HG03378 (cell line): ENCODE data around the gene PELI3.

Experiments used
- ATAC-seq: cut with Tn5 transposase; IDR thresholded peaks from one replicate; pipeline ENCODE4 v1.9.1; 2021; ENCODE audit warnings: mild to moderate bottlenecking, moderate library complexity; ENCODE audit not compliant: unreplicated experiment

PELI3 gene

DNA sequence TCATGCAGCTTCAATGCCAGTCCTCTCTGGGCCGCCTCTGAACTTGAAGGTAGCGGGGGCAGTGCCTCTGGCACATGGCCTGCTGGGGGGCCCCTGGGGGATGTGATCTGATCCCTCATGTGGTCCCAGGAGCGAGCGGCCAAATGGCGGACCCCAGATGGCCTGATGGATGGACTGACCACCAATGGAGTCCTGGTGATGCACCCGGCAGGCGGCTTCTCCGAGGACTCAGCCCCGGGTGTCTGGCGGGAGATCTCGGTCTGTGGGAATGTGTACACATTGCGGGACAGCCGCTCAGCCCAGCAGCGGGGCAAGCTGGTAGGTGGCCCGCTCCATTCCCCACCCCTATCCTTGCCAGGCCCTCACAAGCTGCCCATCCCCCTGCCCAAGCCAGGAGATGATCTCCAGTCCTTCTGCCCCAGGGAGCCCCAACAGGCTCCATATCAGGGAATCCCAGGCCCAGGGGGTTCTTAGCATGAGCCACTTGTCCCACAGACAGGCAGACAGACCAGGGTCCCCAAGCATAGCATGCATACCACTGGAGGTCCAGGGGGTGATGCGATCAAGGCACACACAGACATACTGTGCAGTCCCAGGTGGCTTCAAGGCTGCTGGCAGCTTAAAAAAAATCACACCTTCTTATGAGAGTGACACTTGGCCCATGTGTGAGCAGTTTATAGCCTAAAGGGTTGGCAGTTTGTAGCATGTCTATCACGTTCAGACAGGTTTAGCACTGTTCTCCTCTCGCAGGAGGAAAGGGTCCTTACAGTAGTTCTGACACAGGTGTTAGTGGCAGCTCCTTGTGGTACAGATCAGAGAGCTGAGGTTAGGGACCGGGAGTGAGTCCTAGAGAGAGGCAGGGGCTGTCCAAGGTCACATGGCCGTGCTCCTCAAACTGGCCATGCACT, 7.2 kb downstream of the PELI3 start:
- ATAC-seq: no peak

- ATAC-seq: no peak
Observed at GRCh38 chr11:66475349-66476172, 8.9 kb downstream of the PELI3 start.

DNA sequence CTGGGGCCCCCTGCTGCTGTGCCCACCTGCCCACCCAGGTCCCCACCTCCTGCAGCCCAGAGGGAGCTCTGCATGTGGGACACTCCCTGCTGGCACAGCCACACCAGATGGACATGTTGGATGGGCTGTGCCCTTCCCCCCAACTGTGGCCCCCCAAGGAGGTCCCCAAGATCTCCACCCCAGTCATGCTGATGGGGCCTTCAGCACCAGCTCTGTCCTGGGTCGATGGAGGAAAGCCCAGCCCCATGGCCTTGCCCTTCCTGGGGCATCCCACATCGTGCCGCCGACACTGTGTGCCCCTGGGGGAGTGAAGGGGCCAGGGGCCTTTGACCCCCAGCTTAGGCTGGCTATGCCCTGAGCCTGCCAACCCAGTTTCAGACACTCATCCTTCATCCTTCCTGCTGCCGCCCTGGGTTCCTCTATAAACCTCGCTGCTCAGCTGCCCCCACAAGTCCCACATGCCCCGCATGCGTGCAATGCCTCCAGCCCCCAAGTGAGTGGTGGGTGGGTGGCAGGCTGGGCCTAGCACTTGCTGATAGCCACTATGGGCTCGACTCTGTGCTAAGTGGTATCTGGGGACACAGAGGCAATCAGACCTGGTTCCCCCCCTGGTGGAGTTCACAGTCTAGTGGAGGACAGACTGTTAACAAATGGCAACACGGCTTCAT, 9.6 kb downstream of the PELI3 start:
- ATAC-seq: no peak

DNA sequence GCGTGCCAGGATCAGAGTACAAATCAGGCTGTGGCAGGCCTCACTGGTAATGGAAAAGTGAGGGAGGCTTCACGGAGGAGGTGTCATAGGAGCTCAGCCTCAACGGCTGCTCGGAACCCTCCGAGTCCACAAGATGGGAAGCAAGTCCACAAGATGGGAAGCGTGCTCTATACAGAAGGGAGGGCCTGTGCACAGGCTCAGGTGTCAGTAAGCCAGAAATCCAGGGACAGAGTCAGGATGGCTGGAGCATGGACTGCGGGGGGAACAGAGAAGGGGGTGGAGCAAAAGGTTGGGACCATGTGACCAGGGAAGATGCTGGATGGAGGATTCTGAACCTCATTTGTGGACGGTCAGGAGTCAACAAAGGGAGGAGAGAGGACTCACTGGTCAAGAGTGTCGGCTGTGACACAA, 10.1 kb downstream of the PELI3 start:
- ATAC-seq: no peak

- no peak for ATAC-seq
Observed at GRCh38 chr11:66477263-66478201, 10.8 kb downstream of the PELI3 start.

- no peak for ATAC-seq
Observed at GRCh38 chr11:66478729-66479393, 12.2 kb downstream of the PELI3 start.

- no peak for ATAC-seq
Observed at GRCh38 chr11:66479394-66480116, 12.8 kb downstream of the PELI3 start.

DNA sequence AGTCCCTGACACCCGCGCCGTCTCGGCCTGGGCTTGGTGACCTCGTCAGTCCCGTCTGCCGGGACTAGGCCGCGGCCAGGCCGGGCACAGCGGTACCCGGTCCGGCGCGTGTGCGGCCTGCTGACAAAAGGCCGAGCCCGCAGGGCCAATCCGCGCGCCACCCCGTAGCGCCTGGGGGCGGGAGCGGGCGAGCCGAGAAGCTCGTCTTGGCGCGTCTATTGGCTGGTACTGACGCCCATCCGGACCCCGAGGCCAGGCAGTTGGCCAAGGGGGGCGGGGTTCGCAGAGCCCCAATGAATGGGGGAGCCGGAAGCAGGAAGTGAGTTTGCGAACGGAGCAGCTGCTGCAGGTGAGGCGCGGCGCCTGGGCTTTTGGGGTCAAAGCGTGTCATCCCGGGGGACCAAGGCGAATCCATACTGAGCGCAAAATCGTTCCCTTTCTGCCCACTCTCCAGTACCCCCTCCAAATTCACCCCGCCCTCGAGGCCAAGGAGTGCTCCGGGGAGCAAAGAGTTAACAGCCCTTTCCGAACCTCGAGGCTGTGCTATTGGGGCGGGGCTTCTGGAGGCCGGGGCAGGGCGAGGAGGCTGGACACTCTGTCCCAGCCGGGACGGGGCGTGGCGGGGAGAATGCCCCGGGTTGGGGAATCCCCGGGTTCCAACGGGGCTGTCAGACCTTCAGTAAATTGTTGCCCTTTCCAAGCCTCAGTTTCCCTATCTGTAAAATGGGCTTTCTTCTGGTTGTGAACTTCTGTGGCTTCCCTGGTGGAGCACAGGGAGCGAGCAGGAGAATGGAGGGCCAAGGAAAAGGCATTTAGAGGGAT, 13.6 kb downstream of the PELI3 start, which contains the start of gene DPP3:
DPP3 (plus strand) TSS at position 318 of the 822 bp plus-strand sequence. CDS start 1,767 bp downstream, outside the sequence.
- peak; percentile 70 for ATAC-seq

DNA sequence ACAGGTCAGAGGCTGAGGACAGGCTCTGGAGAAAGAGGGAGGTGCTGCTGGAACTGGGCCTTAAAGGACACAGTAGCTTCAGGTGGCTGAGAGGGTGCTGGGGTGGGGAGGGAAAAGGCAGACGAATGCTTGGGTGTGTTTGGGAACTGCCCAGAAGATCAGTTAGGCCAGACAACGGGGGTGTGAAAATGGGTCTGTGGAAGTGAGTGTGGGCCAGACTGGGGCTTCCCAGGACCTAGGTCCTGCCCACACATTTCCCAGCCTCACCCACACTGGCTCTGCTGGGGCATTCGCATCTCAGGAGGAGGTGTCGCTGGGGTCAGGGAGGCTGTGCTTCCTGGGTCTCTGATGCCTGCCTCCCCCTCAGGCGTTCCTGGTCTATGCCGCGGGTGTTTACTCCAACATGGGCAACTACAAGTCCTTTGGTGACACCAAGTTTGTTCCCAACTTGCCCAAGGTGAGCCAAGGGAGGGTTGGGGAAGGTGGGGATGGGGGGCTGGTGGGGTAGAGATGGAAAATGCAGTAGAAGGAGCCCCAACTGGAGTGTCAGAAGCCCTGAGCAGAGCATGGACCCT, 18.2 kb downstream of the PELI3 start:
- no peak for ATAC-seq

GRCh38 chr11:66488957-66489356, 22.3 kb downstream of the PELI3 start:
- no peak for ATAC-seq

GRCh38 chr11:66489636-66490035, 22.9 kb downstream of the PELI3 start:
- no peak for ATAC-seq

DNA sequence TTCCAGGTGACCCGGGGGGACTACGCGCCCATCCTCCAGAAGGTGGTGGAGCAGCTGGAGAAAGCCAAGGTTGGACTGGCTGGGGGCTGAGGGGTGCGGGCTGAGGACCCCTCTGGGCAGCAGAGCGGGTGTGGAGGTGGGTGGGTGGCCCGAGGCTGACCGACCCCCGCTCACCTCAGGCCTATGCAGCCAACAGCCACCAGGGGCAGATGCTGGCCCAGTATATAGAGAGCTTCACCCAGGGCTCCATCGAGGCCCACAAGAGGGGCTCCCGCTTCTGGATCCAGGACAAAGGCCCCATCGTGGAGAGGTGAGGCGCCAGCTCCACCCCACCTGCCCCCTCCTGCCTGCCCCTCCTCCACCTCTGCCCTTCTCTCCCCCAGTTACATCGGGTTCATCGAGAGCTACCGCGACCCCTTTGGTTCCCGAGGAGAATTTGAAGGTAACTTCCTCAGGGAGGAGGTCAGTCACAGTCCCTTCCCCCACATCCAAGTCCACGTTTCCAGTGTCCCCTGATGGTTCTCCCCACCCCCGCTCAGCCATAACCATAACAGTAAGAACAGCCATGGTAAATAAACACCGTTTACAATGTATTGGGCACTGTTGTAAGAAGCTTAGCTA, 24.7 kb downstream of the PELI3 start:
- no peak for ATAC-seq

DNA sequence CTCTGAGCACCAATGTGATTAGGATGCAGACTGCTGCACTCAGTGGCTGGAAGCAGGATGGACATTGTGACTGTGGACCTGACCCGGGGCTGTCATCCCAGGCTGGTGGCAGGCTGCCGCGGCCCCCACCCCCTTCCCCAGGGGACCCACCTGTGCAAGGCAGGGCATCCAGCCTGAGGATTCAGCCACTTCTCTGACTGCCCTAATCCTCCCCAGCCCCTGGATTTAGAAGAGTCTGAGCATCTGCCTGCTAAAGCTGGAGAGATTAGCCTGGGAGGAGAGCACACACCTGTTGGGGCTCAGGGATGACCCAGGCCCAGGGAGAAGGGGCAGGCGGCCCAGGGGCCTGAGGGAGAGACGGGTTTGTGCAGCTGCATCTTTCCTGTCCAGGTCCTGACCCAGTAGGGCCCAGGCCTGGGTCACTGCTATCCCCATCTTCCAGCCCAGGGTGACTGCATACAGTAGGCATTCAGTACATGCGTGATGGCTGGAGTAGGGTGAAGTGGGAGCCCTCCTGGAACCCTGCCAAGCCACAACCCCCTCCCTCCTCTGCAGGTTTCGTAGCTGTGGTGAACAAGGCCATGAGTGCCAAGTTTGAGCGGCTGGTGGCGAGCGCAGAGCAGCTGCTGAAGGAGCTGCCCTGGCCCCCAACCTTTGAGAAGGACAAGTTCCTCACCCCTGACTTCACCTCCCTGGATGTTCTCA, 25.6 kb downstream of the PELI3 start:
- no peak for ATAC-seq

DNA sequence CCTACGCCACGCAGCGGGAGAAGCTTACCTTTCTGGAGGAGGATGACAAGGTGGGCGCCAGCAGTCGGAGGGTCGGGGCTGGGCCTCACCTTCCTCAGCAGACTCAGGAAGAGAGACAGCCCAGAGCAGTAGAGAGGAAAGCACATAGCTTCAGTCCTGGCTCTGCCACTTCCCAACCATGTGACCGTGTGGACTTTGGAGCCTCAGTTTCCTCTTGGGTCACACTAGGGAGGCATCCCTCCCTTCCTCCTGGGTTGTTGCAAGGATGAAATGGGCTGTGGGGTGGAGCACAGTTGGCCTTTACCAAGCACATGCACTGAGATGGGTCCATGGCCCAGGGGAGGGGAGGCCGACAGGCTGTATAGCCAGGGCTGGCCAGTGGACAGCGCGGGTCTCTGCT, 26.4 kb downstream of the PELI3 start:
- no peak for ATAC-seq

GRCh38 chr11:66494458-66494857, 27.8 kb downstream of the PELI3 start:
- ATAC-seq: no peak

GRCh38 chr11:66494935-66495334, 28.2 kb downstream of the PELI3 start:
- no peak for ATAC-seq

DNA sequence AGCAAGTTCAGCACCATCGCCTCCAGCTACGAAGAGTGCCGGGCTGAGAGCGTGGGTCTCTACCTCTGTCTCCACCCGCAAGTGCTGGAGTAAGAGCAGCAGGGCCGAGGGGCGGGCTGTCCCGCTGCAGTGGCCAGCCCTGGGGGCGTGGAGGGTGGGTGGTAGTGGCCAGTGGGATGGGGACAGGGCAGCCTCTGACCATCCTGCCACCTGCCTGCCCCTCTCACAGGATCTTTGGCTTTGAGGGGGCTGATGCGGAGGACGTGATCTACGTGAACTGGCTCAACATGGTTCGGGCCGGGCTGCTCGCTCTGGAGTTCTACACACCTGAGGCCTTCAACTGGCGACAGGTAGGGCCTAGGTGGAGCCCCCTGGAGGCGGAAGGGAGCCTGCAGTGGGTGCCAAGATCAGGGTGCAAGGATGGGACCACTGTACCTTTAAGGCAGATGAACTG, 28.7 kb downstream of the PELI3 start:
- ATAC-seq: no peak
